ENCODE data around the gene PROSER3. TPM values are rescaled to one million over a fixed set of nuclear protein-coding genes. Genes with fewer than 3 reads are reported as not detected.

Gene PROSER3
- total and polyA plus RNA-seq, 2 experiments from 2014 or later, result 12.2 to 26.5 TPM

DNA sequence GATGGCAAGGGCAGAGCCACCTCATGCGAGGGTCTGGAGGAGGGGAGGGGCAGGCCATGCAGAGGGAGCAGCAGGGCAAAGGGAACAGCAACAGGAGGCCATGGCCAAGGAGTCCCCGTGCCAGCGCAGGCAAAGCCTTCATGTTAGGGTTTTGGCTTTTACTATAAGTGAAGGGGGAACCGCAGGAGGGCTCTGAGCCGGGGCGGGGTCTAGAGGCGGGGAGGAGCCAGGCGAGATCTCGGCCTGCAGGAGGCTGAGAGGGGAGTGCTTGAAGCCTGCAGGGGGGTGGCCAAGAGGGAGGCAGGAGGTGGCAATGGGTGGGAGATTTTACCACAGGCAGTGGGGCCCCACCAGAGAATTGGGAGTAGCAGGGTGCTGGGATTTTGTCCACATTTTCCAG lies 23.7 kb downstream of the PROSER3 start:
- no peak overlapping the region for H3K4me3 ChIP-seq
- no peaks in the 10 kb centered on the region for H4K20me1 ChIP-seq (ENCODE audit: insufficient read depth, poor library complexity, severe bottlenecking)
- TF ChIP-seq EZH2 (IDR thresholded peaks at IDR 0.05; ENCODE audit: borderline replicate concordance) (no peak), EZH2phosphoT487 (IDR thresholded peaks at IDR 0.05; ENCODE audit: low read depth, severe bottlenecking, unreplicated experiment) (no peak)
- TF ChIP-seq, protein P1, sequence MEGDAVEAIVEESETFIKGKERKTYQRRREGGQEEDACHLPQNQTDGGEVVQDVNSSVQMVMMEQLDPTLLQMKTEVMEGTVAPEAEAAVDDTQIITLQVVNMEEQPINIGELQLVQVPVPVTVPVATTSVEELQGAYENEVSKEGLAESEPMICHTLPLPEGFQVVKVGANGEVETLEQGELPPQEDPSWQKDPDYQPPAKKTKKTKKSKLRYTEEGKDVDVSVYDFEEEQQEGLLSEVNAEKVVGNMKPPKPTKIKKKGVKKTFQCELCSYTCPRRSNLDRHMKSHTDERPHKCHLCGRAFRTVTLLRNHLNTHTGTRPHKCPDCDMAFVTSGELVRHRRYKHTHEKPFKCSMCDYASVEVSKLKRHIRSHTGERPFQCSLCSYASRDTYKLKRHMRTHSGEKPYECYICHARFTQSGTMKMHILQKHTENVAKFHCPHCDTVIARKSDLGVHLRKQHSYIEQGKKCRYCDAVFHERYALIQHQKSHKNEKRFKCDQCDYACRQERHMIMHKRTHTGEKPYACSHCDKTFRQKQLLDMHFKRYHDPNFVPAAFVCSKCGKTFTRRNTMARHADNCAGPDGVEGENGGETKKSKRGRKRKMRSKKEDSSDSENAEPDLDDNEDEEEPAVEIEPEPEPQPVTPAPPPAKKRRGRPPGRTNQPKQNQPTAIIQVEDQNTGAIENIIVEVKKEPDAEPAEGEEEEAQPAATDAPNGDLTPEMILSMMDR (IDR thresholded peaks at IDR 0.05; ENCODE audit: poor library complexity), result no peak
- H3K9me3 ChIP-seq (ENCODE audit: low read depth), result no peaks in the 10 kb centered on the region
- no peak for DNase-seq (ENCODE audit: low spot score)
- 85% methylated on average over 8 of the region's 9 CpGs for WGBS (ENCODE audit: low lambda C conversion rate, missing lambda C conversion rate)
- no peaks in the 10 kb centered on the region for H3K9me2 ChIP-seq (replicated peaks; ENCODE audit: insufficient read depth)
- H2AFZ ChIP-seq, result no peak overlapping the region
- no peak overlapping the region for H3K27ac ChIP-seq
- no peaks in the 10 kb centered on the region for H3K27me3 ChIP-seq
- H3K79me2 ChIP-seq, result no peaks in the 10 kb centered on the region
- H3K36me3 ChIP-seq (replicated peaks; ENCODE audit: insufficient read depth, low read depth), result no peaks in the 10 kb centered on the region
- H3K4me1 ChIP-seq (ENCODE audit: insufficient read depth), result peaks cover 4% of the 10 kb centered on the region
- H3K4me2 ChIP-seq, result no peak overlapping the region

DNA sequence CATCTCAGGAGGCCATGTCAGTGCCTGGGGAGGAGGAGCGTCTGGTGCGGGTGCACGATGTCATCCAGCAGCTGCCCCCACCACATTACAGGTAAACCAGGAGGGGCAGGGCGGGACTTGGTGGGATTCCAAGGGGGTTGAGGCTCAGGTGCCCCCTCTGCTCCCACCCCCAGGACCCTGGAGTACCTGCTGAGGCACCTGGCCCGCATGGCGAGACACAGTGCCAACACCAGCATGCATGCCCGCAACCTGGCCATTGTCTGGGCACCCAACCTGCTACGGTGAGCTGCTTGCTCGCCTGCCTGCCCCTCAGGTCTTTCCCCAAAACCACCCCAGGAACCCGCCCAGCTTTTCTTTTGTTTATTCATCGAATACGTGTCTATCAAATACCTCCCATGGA lies 24.6 kb downstream of the PROSER3 start:
- WGBS (ENCODE audit: low lambda C conversion rate, missing lambda C conversion rate), result 98% methylated on average over 12 of the region's 12 CpGs
- H3K36me3 ChIP-seq (replicated peaks; ENCODE audit: insufficient read depth, low read depth), result no peaks in the 10 kb centered on the region

DNA sequence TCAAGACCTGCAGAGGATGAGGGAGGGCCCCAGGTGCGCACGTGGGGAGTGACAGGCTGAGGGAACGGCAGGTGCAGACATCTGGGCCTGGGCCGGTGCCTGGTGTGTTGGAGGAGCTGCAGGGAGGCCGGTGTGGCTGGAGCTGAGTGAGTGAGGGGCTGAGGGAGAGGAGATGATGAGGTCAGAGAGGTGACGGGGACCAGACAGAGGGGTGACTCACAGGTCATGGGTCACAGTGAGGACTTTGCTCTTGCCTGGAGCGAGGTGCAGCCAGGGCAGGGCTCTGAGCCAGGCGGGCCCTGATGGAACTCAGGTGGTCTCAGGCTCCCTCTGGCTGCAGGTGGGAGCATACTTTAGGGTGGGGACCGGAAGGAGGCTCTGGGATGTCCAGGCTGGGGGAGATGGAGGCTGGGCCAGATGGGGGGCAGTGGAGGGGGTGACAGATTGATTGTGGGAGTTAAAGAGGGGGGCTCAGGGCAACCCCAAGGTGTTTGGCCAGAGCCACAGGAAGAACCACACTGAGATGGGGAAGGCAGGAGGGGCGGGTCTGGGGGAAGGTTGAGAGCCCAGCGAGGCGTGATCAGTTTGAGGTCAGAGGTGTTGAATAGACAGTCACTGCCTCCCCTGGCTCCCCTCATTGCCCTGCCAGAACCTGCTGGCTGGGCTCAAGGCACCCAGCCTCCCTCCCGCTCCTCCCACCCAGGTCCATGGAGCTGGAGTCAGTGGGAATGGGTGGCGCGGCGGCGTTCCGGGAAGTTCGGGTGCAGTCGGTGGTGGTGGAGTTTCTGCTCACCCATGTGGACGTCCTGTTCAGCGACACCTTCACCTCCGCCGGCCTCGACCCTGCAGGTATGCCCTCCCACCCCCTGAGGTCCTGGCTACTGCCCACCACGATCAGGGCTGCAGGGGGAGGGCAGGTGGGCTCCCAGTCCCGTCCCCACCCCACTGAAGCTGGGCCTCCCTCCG lies 25.8 kb downstream of the PROSER3 start:
- no peaks in the 10 kb centered on the region for H4K20me1 ChIP-seq (ENCODE audit: insufficient read depth, poor library complexity, severe bottlenecking)
- no peak for DNase-seq (ENCODE audit: low spot score)
- 67% methylated on average over 15 of the region's 28 CpGs for WGBS (ENCODE audit: low lambda C conversion rate, missing lambda C conversion rate)
- H3K4me3 ChIP-seq, result no peak overlapping the region
- H3K36me3 ChIP-seq (replicated peaks; ENCODE audit: insufficient read depth, low read depth), result no peaks in the 10 kb centered on the region
- no peak overlapping the region for H3K27ac ChIP-seq
- no peaks in the 10 kb centered on the region for H3K9me3 ChIP-seq (ENCODE audit: low read depth)
- no peaks in the 10 kb centered on the region for H3K9me2 ChIP-seq (replicated peaks; ENCODE audit: insufficient read depth)
- H3K27me3 ChIP-seq, result no peaks in the 10 kb centered on the region
- no peak for TF ChIP-seq EZH2 (IDR thresholded peaks at IDR 0.05; ENCODE audit: borderline replicate concordance)
- TF ChIP-seq, protein P1 (IDR thresholded peaks at IDR 0.05; ENCODE audit: poor library complexity), result no peak
- no peak for TF ChIP-seq EZH2phosphoT487 (IDR thresholded peaks at IDR 0.05; ENCODE audit: low read depth, severe bottlenecking, unreplicated experiment)
- peak overlapping the region; percentile 29 for H3K4me2 ChIP-seq
- H3K79me2 ChIP-seq, result no peaks in the 10 kb centered on the region
- H3K4me1 ChIP-seq (ENCODE audit: insufficient read depth), result no peaks in the 10 kb centered on the region
- no peak overlapping the region for H2AFZ ChIP-seq

More for the DNA sequence above, 24.6 kb downstream of the PROSER3 start:
- Histone ChIP-seq H2AFZ (no peak overlapping the region), H3K27ac (no peak overlapping the region), H3K27me3 (no peaks in the 10 kb centered on the region), H3K4me3 (no peak overlapping the region), H3K4me1 (ENCODE audit: insufficient read depth) (no peaks in the 10 kb centered on the region), H4K20me1 (ENCODE audit: insufficient read depth, poor library complexity, severe bottlenecking) (no peaks in the 10 kb centered on the region), H3K9me2 (replicated peaks; ENCODE audit: insufficient read depth) (no peaks in the 10 kb centered on the region), H3K9me3 (ENCODE audit: low read depth) (no peaks in the 10 kb centered on the region), H3K79me2 (no peaks in the 10 kb centered on the region), H3K4me2 (no peak overlapping the region)
- DNase-seq (ENCODE audit: low spot score), result no peak
- TF ChIP-seq, protein P1 (IDR thresholded peaks at IDR 0.05; ENCODE audit: poor library complexity), result no peak
- no peak for TF ChIP-seq EZH2phosphoT487 (IDR thresholded peaks at IDR 0.05; ENCODE audit: low read depth, severe bottlenecking, unreplicated experiment)
- TF ChIP-seq EZH2 (IDR thresholded peaks at IDR 0.05; ENCODE audit: borderline replicate concordance), result no peak
